ENCODE data around the gene EIF4G3.

The EIF4G3 gene

GRCh38 chr1:21168444-21168843, 8.3 kb downstream of the EIF4G3 start:
- peaks cover 22% of the 10 kb centered on the region for H3K79me2 ChIP-seq
- H3K27me3 ChIP-seq (ENCODE audit: control insufficient read depth, insufficient read depth, low read length): no peaks in the 10 kb centered on the region
- H3K9me3 ChIP-seq (ENCODE audit: control insufficient read depth, low read length): no peaks in the 10 kb centered on the region
- no peak overlapping the region for H2AFZ ChIP-seq
- H3K9ac ChIP-seq: no peak overlapping the region
- H3K4me2 ChIP-seq (ENCODE audit: low read length): no peak overlapping the region
- no peak overlapping the region for H3K27ac ChIP-seq
- no peak overlapping the region for H3K4me3 ChIP-seq (ENCODE audit: low read depth, low read length)
- no peak for TF ChIP-seq CTCF (IDR thresholded peaks at IDR 0.05)
- peaks cover 5% of the 10 kb centered on the region for H3K4me1 ChIP-seq
- H3K36me3 ChIP-seq (ENCODE audit: control insufficient read depth, insufficient read depth, low read length): no peaks in the 10 kb centered on the region

- H3K27ac ChIP-seq: no peak overlapping the region
- H3K36me3 ChIP-seq (ENCODE audit: control insufficient read depth, insufficient read depth, low read length): no peaks in the 10 kb centered on the region
- H3K9ac ChIP-seq: no peak overlapping the region
- peaks cover 4% of the 10 kb centered on the region for H3K4me1 ChIP-seq
- no peak overlapping the region for H3K4me3 ChIP-seq (ENCODE audit: low read depth, low read length)
- no peaks in the 10 kb centered on the region for H3K27me3 ChIP-seq (ENCODE audit: control insufficient read depth, insufficient read depth, low read length)
- H2AFZ ChIP-seq: no peak overlapping the region
- H3K4me2 ChIP-seq (ENCODE audit: low read length): no peak overlapping the region
- no peaks in the 10 kb centered on the region for H3K9me3 ChIP-seq (ENCODE audit: control insufficient read depth, low read length)
- peaks cover 35% of the 10 kb centered on the region for H3K79me2 ChIP-seq
- TF ChIP-seq CTCF (IDR thresholded peaks at IDR 0.05): no peak
Measured at GRCh38 chr1:21165646-21166045, 11.1 kb downstream of the EIF4G3 start.

GRCh38 chr1:21165076-21165475, 11.6 kb downstream of the EIF4G3 start:
- Histone ChIP-seq H3K9ac (no peak overlapping the region), H3K27ac (no peak overlapping the region), H3K9me3 (ENCODE audit: control insufficient read depth, low read length) (no peaks in the 10 kb centered on the region), H3K4me2 (ENCODE audit: low read length) (no peak overlapping the region), H3K4me3 (ENCODE audit: low read depth, low read length) (no peak overlapping the region), H3K4me1 (no peaks in the 10 kb centered on the region), H3K79me2 (peaks cover 37% of the 10 kb centered on the region), H2AFZ (no peak overlapping the region), H3K27me3 (ENCODE audit: control insufficient read depth, insufficient read depth, low read length) (no peaks in the 10 kb centered on the region), H3K36me3 (ENCODE audit: control insufficient read depth, insufficient read depth, low read length) (no peaks in the 10 kb centered on the region)
- no peak for TF ChIP-seq CTCF (IDR thresholded peaks at IDR 0.05)

- H3K4me3 ChIP-seq (ENCODE audit: low read depth, low read length): no peak overlapping the region
- H3K4me1 ChIP-seq: no peaks in the 10 kb centered on the region
- no peaks in the 10 kb centered on the region for H3K27me3 ChIP-seq (ENCODE audit: control insufficient read depth, insufficient read depth, low read length)
- H3K79me2 ChIP-seq: peaks cover 41% of the 10 kb centered on the region
- H2AFZ ChIP-seq: no peak overlapping the region
- no peaks in the 10 kb centered on the region for H3K36me3 ChIP-seq (ENCODE audit: control insufficient read depth, insufficient read depth, low read length)
- H3K4me2 ChIP-seq (ENCODE audit: low read length): no peak overlapping the region
- H3K9me3 ChIP-seq (ENCODE audit: control insufficient read depth, low read length): no peaks in the 10 kb centered on the region
- TF ChIP-seq CTCF (IDR thresholded peaks at IDR 0.05): no peak
- no peak overlapping the region for H3K9ac ChIP-seq
- no peak overlapping the region for H3K27ac ChIP-seq
Measured at GRCh38 chr1:21164266-21164665, 12.4 kb downstream of the EIF4G3 start.

- H3K9ac ChIP-seq: no peak overlapping the region
- no peak overlapping the region for H3K27ac ChIP-seq
- no peaks in the 10 kb centered on the region for H3K27me3 ChIP-seq (ENCODE audit: control insufficient read depth, insufficient read depth, low read length)
- no peak overlapping the region for H3K4me3 ChIP-seq (ENCODE audit: low read depth, low read length)
- no peak overlapping the region for H3K4me2 ChIP-seq (ENCODE audit: low read length)
- no peak for TF ChIP-seq CTCF (IDR thresholded peaks at IDR 0.05)
- H3K9me3 ChIP-seq (ENCODE audit: control insufficient read depth, low read length): no peaks in the 10 kb centered on the region
- no peaks in the 10 kb centered on the region for H3K36me3 ChIP-seq (ENCODE audit: control insufficient read depth, insufficient read depth, low read length)
- no peaks in the 10 kb centered on the region for H3K4me1 ChIP-seq
- peaks cover 49% of the 10 kb centered on the region for H3K79me2 ChIP-seq
- no peak overlapping the region for H2AFZ ChIP-seq
Measured at GRCh38 chr1:21162740-21163464, 13.8 kb downstream of the EIF4G3 start.
